Anterior cingulate cortex (tissue), 58 donors: ENCODE measurements around the gene WDR38.
"Not testable (repeated sequence)": the region's sequence is repeated elsewhere in the genome, so short reads cannot be mapped to it uniquely, and the experiment has no call there.

Experiments
- DNase-seq, 58 donors: peaks; one replicate each; lab custom pipeline; 2025; lab: John Stamatoyannopoulos, UW

Gene WDR38

DNA sequence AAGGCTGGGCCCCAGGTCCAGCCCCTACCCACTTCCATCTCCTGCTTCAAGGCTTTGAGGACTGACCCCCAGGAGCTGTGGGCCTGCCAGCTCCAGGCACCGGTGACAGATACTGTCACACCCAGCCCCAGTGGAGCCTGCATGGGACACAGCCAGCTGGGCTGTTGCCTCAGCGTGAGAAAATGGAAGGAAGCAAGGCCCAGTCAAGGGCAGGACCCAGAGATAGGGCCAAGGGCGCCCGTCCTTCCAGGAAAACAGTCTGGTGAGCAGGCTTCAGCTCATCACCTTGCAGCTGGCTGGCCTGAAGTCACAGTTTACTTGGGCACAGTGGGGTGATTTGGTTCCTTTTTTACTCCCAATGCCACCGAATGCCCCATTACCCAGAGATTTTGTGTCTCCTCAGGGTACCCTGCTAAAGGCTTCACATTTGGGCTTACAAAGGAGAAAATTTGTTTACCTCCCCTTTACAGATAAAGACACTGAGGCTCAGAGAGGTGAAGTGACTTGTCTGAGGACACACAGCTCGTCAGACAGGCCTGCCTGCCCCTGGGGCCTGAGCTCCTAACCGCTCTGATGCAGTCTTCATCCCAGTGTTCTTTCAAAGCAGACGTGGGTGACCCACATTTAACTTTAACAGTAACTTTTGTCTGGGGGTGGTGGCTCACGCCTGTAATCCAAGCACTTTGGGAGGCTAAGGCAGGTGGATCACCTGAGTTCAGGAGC, 21.5 kb upstream of the WDR38 start:
- DNase-seq, result no peak

DNA sequence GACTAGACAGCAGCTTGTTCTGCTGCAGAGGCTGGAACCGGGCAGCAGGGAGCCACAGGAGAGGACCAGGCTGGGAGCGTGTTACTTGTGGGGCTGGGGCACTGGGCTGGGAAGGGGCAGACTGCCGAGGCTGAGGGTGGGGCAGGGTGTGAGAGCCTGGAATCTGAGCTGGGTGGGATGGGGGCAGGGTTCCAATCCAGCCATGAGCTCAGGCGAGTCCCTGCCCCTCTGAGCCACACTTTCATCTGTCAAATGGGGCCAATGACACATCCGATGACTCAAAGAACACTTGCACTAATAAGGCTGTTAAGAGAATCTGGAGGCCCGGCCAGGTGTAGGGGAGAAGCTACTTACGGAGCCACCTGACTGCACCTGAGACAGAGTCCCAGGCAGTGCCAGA, 18.7 kb upstream of the WDR38 start:
- DNase-seq, result no peak

DNA sequence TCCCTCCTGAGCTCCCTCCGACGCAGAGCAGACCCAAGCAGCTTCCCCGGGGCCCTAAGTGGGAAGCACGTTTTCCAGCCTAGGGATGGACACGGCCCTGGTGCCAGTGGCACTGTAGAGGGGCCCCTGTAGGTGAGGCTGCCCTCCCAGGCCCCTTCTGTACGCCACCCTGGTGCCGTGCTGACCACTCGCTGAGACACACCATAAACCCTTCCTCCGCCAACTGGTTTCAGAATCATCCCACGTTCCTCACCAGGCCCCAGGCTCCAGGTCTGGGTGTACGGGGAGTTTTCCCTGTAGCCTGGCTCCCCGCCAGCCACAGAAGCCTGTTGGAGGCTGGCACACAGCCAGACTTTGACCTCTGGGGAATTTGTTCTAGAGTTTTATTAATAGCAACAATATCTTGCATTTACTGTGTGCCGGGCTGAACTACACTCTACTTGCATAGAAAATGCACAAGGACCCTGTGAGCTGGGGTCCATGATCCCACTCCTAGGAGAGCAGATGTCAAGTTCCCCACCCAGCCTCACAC, 18.2 kb upstream of the WDR38 start:
- DNase-seq, result peak in 1 of 58 donors; percentile 65

DNA sequence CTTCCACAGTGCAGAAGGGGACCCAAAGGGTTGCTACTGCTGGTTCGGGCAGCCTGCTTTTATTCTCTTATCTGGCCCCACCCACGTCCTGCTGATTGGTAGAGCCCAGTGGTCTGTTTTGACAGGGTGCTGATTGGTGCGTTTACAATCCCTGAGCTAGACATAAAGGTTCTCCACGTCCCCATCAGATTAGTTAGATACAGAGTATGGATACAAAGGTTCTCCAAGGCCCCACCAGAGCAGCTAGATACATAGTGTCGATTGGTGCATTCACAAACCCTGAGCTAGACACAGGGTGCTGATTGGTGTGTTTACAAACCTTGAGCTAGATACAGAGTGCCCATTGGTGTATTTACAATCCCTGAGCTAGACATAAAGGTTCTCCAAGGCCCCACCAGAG, 15.1 kb upstream of the WDR38 start:
- DNase-seq, result not testable (repeated sequence)

DNA sequence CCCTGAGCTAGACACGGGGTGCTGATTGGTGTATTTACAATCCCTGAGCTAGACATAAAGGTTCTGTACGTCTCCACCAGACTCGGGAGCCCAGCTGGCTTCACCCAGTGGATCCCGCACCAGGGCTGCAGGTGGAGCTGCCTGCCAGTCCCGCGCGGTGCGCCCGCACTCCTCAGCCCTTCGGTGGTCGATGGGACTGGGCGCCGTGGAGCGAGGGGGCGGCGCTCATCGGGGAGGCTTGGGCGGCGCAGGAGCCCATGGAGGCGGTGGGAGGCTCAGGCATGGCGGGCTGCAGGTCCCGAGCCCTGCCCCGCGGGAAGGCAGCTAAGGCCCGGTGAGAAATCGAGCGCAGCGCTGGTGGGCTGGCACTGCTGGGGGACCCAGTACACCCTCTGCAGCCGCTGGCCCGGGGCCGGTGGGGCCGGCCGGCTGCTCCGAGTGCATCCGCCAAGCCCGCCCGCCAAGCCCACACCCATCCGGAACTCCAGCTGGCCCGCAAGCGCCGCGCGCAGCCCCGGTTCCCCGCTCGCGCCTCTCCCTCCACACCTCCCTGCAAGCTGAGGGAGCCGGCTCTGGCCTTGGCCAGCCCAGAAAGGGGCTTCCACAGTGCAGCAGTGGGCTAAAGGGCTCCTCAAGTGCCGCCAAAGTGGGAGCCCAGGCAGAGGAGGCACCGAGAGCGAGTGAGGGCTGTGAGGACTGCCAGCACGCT, 14.5 kb upstream of the WDR38 start:
- not testable (repeated sequence) for DNase-seq

DNA sequence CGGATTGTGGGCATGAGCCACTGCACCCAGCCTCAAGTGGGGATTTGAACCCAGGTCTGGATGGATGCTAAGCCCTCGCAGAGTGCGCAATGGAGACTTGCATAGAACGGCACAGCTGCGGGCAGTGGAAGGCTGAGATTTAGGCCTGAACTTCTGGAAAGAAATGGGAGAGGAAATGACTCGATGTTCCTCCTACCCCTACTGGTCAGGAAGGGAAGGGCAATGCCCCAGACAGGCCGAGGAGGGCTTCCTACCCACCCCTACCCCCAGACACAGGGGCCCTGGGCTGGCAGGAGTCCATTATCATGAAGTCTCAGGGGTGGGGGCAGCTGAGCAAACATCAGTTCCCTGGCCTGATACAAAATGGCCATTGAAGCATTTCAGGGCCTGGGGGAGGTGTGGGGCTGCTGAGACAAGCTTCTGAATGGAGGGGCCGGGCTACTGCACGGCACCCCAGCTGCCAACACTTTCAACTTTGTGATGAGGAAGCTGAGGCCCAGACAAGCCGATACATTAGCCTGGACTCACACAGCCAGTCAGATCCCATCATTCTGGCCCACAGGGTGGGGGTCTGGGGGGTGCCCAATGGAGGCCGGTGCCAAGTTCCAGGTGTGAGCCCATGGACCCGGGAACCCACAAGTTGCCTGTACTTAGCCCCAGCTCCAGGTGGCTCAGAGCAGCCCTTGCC, 13.5 kb upstream of the WDR38 start:
- DNase-seq, result no peak

DNA sequence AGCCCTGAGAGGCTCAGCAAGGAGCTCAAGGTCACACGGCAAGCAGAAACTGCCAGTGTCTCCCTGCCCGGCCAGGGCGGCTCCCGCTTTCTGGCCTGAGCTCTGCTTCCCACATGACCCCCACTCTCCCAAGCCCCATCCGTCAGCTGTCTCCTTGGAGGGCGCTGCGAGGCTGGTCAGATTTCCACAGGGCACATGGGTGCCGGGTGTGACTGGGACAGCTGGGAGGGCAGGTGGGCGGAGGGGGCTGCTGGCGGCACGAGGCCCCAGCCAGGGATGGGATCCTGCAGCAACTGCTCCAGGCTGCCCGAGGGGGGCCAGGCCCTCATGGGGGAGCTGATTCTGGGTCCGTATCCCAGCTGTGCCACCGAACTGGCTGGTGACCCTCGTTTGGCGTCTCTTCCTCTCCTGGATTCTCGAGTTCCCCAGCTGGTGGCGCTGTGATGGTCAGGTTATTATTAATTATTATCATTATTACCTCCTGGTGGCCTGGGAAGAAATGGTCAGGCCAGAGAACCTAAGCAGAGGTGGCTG, 12.9 kb upstream of the WDR38 start:
- DNase-seq, result no peak

DNA sequence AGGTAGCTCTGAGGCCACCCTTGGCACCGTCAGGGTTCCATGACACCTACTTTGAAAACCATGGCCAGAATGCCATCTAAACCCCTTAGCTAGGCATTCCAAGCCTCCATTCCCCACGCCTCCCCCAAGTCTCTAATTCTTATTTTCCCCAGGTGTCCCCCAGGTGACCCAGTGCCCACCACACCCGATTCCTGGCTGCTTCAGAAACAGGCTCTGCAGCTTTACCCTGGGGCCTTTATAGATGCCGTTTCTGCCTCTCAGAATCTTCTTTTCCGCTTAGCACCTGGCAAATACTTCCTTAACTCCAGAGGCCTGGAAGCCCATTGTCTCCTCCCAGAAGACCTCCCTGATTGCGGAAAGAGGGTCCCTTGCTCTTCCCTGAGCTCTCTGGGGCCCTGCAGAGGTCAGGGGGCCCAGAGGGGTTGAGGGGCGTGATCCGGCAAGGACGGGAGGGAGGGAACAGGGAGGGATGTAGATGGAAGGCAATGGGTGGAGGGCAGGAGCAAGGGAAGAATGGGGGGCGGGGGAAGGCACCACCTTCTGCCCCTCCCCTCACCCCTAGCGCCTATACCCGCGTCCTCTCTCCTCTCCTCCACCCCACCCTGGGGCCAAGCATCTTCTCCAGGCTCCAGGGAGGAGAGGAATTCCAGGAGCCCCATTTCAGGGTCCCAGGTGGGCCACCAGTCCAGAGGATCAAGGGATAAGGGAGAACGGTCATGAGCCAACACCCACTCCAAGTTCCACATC, 12.0 kb upstream of the WDR38 start:
- DNase-seq, result no peak

DNA sequence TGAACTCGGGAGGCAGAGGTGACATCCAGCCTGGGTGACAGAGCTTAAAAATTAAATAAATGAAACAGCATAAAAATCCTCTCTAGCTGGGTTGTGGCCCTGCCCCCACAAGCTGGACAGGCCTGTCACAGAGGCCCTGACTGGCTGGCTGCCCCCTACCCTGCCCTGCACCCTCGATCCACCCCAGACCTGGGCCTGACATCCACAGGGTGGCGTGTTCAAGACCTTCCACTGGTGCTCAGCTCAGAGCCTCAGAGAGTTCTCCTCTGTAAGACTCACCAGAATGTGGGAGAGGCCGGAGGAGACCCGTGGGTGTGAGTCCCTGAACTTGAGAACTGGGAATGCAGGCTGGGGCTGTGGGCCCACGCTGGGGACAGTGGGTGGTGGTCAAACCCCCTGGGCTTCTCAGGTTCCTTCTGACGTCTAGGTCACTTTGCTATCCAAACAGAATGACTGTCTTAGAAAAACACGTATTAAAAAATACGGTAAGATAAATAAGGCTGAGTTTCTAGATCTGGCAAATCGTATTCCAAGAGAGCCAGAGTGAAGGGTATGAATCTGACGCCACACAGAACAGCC, 9.7 kb upstream of the WDR38 start:
- no peak for DNase-seq

DNA sequence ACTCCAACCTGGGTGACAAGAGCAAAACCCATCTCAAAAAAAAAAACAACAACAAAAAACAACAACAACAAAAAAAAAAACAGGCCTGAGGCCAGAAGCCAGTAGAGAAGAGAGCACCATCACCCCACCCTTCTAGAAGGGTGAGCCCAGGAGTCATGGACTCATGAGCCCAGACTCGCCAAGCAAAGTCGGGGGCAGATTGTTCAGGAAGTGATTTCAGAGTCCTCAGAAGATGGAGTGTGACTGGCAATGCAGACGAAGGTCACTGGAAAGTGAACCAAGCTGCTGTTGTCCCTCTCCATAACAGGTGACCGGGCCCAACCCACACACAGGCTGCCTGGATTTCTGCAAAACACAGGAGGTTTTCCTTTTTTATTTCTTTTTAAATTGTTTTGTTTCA, 9.0 kb upstream of the WDR38 start:
- no peak for DNase-seq

DNA sequence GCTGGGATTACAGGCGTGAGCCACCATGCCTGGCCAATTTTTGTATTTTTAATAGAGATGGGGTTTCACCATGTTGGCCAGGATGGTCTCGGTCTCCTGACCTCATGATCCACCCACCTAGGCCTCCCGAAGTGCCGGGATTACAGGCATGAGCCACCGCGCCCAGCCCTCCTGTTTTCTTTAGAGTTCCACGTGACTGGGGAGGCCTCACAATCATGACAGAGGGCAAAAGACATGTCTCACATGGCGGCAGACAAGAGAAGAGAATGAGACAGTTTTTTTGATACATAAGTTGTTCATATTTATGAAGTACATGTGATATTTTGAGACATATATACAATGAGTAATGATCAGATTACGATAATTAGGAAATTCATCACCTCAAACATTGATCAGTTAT, 6.8 kb upstream of the WDR38 start:
- not testable (repeated sequence) for DNase-seq

DNA sequence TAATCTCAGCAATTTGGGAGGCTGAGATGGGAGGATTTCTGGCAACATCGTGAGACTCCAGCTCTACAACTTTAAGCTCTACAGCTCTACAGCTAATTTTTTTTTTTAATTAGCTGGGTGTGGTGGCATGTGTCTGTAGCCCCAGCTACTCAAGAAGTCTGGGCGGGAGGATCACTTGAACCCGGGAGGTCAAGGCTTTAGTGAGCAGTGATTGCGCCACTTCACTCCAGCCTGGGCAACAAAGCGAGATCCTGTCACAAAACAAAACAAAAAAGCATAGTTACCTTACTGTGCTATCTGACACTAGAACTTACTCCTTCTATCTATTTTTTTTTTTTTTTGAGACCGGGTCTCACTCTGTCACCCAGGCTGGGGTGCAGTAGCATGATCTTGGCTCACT, 6.3 kb upstream of the WDR38 start:
- DNase-seq, result no peak

DNA sequence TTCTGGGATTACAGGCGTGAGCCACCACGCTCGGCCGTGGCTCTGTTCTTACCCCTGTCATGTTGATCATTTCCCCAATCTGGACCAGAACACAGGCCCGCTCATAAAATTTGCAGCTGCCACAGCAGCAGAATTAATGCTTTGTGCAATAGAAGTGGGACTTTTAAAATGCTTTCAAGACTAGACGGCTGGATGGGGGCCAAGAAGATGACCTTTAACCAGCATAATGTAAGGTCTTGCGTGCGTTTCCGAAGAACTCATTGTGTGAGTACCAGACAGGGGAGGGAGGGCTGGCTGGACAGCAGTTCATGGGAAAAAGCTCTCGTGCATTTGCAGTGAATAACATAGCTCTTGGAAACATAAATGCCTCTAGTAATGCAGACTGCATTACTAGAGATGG, 3.5 kb upstream of the WDR38 start:
- DNase-seq, result no peak

DNA sequence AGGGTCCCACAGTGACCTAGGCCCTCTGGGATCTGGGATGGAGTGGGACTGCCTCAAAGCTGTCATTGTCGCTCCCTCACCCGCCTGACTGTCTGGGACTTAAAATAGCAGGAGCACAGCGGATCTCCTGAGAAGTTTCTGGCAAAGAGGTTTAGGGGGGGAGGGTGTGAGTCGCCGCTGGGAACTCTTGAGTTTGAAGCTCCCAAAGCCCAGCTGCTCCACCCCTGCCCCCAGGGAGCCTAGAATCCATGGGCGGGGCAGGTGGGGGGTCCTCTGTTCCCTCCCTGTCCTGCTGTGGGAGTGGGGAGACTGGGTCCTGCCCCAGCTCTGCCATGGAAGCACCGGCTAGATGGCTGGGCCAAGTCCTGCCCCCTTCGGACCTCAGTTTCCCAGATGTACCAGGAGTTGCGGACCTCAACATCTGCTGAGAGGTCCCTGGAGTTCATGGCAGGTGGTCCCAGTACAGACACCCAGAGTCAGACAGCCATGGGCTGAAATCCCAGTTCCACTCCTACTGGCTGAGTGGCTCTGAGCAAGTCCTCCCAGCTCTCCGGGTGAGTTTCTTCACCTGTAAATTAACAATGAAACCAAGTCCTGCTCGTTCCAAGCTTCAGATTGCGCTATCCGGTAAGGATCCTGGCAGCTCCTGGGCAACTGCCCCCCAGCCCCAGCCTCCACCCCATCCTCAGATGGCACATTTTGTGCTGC, 985 bp upstream of the WDR38 start:
- DNase-seq, result no peak

DNA sequence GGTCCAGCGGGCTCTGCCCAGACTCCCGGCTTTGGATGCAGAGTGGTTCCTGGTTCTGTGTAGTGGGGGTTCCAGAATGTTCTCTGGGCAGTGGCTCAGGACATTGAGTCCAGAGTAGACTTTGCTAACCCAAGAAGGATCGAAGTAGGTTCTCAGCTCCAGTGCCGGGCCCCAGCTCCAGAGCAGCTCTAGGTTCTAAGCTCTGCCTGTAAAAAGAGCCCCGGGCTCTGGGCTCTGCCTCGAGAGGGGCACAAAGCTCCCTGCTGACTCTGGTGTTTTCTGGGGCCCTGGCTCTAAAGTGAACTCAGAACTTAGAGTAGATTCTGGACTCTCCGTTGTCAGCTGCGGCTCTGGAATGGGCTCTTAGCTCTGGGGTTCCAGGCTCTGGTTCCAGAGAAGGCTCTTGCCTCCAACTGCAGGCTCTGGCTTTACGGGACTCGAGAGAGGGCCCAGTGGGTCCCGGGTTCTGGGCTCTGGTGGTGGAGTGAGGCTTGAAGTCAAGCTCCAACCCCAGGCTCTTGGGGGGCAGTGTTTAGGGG, 414 bp downstream of the WDR38 start:
- DNase-seq, result no peak

DNA sequence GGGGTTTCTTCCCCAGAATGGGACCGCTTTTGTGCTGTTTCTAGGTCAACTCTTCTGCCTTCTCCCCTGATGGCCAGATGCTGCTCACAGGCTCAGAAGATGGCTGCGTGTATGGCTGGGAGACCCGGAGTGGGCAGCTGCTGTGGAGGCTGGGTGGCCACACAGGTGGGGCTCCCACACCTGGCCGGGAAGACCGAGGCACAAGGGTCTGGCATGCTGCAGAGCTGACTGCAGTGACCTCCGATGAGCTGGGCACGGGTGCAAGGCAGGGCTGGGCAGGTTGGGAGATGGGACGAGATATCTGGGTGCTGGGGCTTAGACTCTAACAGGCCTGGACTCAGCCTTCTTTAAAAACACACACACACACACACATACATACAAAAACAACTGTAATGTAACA, 901 bp downstream of the WDR38 start:
- no peak for DNase-seq

DNA sequence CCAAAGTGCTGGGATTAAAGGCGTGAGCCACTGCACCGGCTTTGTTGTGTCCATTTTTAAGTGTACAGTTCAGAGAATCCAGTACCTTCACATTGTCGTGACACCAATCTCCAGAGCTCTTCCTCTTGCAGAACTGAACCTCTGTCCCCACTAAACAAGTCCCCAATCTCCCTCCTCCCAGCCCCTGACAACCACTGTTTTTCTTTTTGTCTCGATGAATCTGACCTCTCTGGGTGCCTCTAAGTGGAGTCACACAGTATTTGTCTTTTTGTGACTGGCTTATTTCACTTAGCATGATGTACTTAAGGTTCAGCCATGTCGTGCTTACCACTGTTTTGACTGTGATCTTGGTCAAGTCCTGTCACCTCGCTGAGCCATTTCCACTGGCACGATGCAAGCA, 1.6 kb downstream of the WDR38 start:
- no peak for DNase-seq

DNA sequence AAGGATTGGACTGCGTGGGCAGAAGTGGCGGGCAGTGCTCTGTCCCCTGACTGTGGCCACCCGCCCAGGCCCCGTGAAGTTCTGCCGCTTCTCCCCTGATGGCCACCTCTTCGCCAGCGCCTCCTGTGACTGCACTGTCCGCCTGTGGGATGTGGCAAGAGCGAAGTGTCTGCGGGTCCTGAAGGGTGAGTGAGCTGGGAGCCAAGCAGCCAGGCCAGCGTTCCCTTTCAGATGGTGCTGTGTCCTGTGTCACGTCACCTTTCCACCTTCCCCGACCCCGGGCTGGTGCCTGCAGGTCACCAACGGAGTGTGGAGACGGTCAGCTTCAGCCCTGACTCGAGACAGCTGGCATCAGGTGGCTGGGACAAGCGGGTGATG, 2.3 kb downstream of the WDR38 start:
- DNase-seq, result no peak
